Ovary (tissue), 9 donors: Measurements from ENCODE around the gene GON7. TPM values are rescaled to one million over a fixed set of nuclear protein-coding genes. Genes with fewer than 3 reads are reported as not detected.

Experiments
- DNase-seq, 5 donors: peaks; one replicate each; pipeline ENCODE4 v3.0.0-alpha.2; 2019 to 2020
- H3K27ac ChIP-seq, 2 donors: fragments of 200-600 bp; one replicate each; pipeline versions ENCODE4 v1.5.1 to v1.8.0; 2019 to 2022
- H3K27me3 ChIP-seq: fragments of 200-600 bp; one replicate; pipeline ENCODE4 v1.8.0; 2022
- H3K36me3 ChIP-seq: fragments of 200-600 bp; sonication (generic); one replicate; pipeline ENCODE4 v1.5.1; 2019
- H3K4me1 ChIP-seq: one replicate; pipeline ENCODE4 v1.8.1; 2013; ENCODE audit warnings: mild to moderate bottlenecking, moderate library complexity; ENCODE audit not compliant: insufficient read depth
- H3K4me3 ChIP-seq: fragments of 200-600 bp; sonication (generic); one replicate; pipeline ENCODE4 v1.5.1; 2017
- H3K9me3 ChIP-seq, 2 donors: fragments of 200-600 bp in 1 of 2; sonication (generic) in 1 of 2; one replicate each; pipeline versions ENCODE4 v1.5.1 to v1.8.1; 2013 to 2019; ENCODE audit warnings: mild to moderate bottlenecking in 1 of 2, moderate library complexity in 1 of 2
- EP300 ChIP-seq: sonication (generic); formaldehyde crosslinking; IDR thresholded peaks from one replicate; pipeline ENCODE4 v1.6.1; 2017; ENCODE audit warnings: antibody characterized with exemption
- POLR2A ChIP-seq: fragments of 450-650 bp; IDR thresholded peaks from one replicate; pipeline ENCODE4 v1.6.1; 2017; ENCODE audit warnings: antibody characterized with exemption, mild to moderate bottlenecking, moderate library complexity
- WGBS, 3 donors: extraction: QIAGEN DNeasy Blood & Tissue Kit in 1 of 3; methylation state at CpG; one replicate each; pipeline versions ENCODE4 v1.1.5 to v1.1.7; 2013 to 2017; 5-methylcytosine and 5-hydroxymethylcytosine counted together
- intact Hi-C, 4 donors: fragments of 100-400 bp; cut with DNase I; formaldehyde crosslinking; loops; one replicate each; pipeline versions ENCODE4 v1.11.0 to v1.15.1; 2022 to 2023
- polyA plus RNA-seq, 2 donors: library from polyadenylated mRNA; stranded (reverse); fragments of 200-250 nt in 1 of 2; fragments of 350-450 nt in 1 of 2; fragmentation: Illumina TruSeq in 1 of 2; extraction: RNeasy Lipid Tissue Mini Kit (QIAGEN cat#74804) in 1 of 2; gene quantifications; one replicate each; pipeline ENCODE4 v1.2.3, GENCODE V29; 2013 to 2014
- total RNA-seq, 7 donors: library from RNA; depleted of rRNA in 2 of 7; stranded (reverse); fragments of >200 nt in 2 of 7; fragmentation: NEBNext Ultra II Directional in 3 of 7; extraction: Animal tissue kit (Norgen Biotek cat#: 25700) in 3 of 7; gene quantifications; one replicate each; pipeline versions ENCODE4 v1.1.0 to v1.2.4, GENCODE V29; 2016 to 2023
- TF ChIP-seq, protein P1 (sequence below), 3 donors: fragments of 450-650 bp in 2 of 3; fragments of 200-600 bp in 1 of 3; IDR thresholded peaks; one replicate each; pipeline versions ENCODE4 v1.5.1 to v1.8.0; 2016 to 2022; ENCODE audit warnings: antibody characterized with exemption in 3 of 3, mild to moderate bottlenecking in 1 of 3
- donor health status: DM: no; HTN: no; CAD: no; lungs with moderate emphysema.
- donor health status: DM: no; HTN: no; CAD: no.
- donor health status: Bipolar disorder and iron deficiency.
- donor health status: DM: yes; HTN: yes; CAD: no.
- donor health status: DM: no; HTN: no; CAD: no.
- donor health status: DM: yes; HTN: yes; CAD: no.

Gene GON7
- total and polyA plus RNA-seq, 9 donors = 6.5 to 26.0 (median 8.3) TPM

DNA sequence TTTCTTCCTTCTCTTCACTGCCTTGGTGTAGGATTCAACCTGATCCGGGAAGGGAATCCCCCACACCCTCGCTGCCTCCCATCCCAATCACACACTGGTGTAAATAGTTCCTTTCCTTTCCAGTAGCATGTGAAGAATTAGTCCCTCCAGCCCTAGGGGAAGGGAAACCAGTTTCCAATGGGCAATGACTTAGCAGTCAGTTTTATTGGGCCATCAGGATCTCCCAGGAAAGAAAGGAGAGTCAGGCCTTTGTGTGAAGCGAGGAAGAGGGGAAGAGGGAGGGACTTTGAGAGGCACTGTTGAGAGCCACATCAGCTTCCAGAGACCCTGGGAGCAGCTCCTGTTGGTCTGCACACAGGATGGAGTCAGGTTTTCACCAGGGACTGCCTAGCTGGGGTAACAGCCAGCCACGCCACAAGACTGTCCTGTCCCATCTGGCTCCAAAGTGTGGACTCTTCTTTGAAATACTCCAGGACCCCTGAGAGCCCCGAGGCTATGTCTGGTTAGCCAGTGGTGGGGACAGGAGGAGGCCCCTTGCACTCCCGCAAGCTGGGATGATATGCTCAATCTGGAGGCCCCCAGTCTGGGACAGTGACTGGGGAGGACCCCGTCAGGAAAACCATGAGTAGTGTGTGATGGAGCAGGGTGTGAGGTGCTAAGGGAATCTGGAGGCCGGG, 50.0 kb downstream of the GON7 start:
- intact Hi-C loops = no loop called here
- Histone ChIP-seq H3K9me3 (no peaks in the 10 kb centered on the region), H3K27me3 (no peaks in the 10 kb centered on the region), H3K27ac (no peak overlapping the region), H3K4me1 (no peaks in the 10 kb centered on the region), H3K4me3 (no peak overlapping the region), H3K36me3 (no peaks in the 10 kb centered on the region)
- 65 to 82% (median 76%) methylated on average over 8 of the region's 8 CpGs for WGBS, 3 donors
- DNase-seq = no peak
- TF ChIP-seq EP300 = no peak

DNA sequence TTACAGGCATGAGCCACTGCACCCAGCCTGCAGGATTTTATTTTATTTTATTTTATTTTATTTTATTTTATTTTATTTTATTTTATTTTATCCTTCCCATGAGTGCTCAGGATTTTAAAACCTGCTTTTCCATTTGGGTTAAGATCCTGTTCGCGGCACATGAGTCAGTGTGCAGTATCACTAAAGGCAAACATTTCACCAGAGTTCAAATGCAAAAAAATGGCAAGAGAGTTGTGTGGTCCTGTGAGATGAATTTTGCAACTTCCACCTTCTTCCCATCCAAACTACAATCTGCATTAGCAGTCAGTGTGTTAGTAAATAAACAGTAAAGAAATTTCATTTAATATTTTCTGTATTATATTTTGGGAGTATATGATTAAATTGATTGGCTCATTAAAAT, 51.2 kb downstream of the GON7 start:
- WGBS, 3 donors = 60 to 77% (median 70%) methylated on average over 2 of the region's 2 CpGs
- no peaks in the 10 kb centered on the region for H3K36me3 ChIP-seq
- no peaks in the 10 kb centered on the region for H3K9me3 ChIP-seq
- DNase-seq = no peak
- peaks cover 2% of the 10 kb centered on the region for H3K4me1 ChIP-seq
- TF ChIP-seq POLR2A = no peak
- TF ChIP-seq, protein P1, sequence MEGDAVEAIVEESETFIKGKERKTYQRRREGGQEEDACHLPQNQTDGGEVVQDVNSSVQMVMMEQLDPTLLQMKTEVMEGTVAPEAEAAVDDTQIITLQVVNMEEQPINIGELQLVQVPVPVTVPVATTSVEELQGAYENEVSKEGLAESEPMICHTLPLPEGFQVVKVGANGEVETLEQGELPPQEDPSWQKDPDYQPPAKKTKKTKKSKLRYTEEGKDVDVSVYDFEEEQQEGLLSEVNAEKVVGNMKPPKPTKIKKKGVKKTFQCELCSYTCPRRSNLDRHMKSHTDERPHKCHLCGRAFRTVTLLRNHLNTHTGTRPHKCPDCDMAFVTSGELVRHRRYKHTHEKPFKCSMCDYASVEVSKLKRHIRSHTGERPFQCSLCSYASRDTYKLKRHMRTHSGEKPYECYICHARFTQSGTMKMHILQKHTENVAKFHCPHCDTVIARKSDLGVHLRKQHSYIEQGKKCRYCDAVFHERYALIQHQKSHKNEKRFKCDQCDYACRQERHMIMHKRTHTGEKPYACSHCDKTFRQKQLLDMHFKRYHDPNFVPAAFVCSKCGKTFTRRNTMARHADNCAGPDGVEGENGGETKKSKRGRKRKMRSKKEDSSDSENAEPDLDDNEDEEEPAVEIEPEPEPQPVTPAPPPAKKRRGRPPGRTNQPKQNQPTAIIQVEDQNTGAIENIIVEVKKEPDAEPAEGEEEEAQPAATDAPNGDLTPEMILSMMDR (IDR thresholded peaks at IDR 0.05) = no peak
- no peak for TF ChIP-seq EP300
- no peak overlapping the region for H3K4me3 ChIP-seq
- no peaks in the 10 kb centered on the region for H3K27me3 ChIP-seq
- intact Hi-C loops = no loop called here
- H3K27ac ChIP-seq = no peak overlapping the region

DNA sequence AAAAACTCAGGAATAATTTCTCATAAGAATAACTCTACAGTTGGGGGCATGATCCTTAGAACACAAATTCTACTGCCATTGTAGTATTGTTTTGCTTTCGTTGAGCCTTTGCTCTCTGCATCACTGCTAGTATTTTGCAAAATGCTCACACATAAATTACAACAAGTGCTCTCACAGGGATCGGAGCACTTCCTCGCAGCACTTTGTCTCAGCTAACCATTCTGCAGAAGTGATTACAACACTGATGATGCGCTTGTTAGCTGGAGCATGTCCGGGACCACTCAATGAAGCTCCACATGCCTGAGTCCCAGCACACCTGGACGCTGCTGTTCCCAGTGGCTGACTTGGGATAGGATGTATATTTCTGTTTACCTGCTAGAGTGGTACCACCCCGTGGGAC, 53.7 kb downstream of the GON7 start:
- 68 to 80% (median 77%) methylated on average over 7 of the region's 7 CpGs for WGBS, 3 donors
- Histone ChIP-seq H3K4me3 (no peak overlapping the region), H3K9me3 (no peaks in the 10 kb centered on the region), H3K4me1 (peaks cover 6% of the 10 kb centered on the region), H3K27me3 (no peaks in the 10 kb centered on the region), H3K27ac (no peak overlapping the region), H3K36me3 (no peaks in the 10 kb centered on the region)
- TF ChIP-seq EP300 (no peak), POLR2A (no peak)
- TF ChIP-seq, protein P1 (IDR thresholded peaks at IDR 0.05) = no peak
- intact Hi-C loops = no loop called here
- no peak for DNase-seq

Other genes with a start within 250 kb of the GON7 start
- gene ITPK1, start 91.1 kb downstream of the GON7 start, total RNA-seq = 10 to 100 TPM; 23.6 to 57.8 (median 49.3) TPM
- 10 to 100 TPM; 32.2 to 40.9 TPM for gene ITPK1, start 91.1 kb downstream of the GON7 start, polyA plus RNA-seq
- 10 to 100 TPM; 20.5 to 31.6 (median 24.1) TPM for gene MOAP1, start 22.2 kb downstream of the GON7 start, total RNA-seq
- 10 to 100 TPM; 30.0 to 41.4 TPM for gene MOAP1, start 22.2 kb downstream of the GON7 start, polyA plus RNA-seq
- 10 to 100 TPM in 6 of 7 donors, 1 to 10 TPM in 1; 8.0 to 22.2 (median 16.3) TPM for gene LYSET, start 21.7 kb downstream of the GON7 start, total RNA-seq
- gene LYSET, start 21.7 kb downstream of the GON7 start, polyA plus RNA-seq = 10 to 100 TPM; 17.6 to 18.4 TPM
- gene UBR7, start 191 bp upstream of the GON7 start, total RNA-seq = 10 to 100 TPM; 12.1 to 22.2 (median 20.5) TPM
- 10 to 100 TPM; 19.1 to 33.3 TPM for gene UBR7, start 191 bp upstream of the GON7 start, polyA plus RNA-seq
- gene BTBD7, start 126.0 kb upstream of the GON7 start, total RNA-seq = 10 to 100 TPM; 19.6 to 42.2 (median 39.9) TPM
- gene BTBD7, start 126.0 kb upstream of the GON7 start, polyA plus RNA-seq = 10 to 100 TPM; 10.9 to 21.0 TPM
- gene COX8C, start 140.1 kb upstream of the GON7 start, total RNA-seq = not detected
- gene COX8C, start 140.1 kb upstream of the GON7 start, polyA plus RNA-seq = under 1 TPM in 1 of 2 donors, not detected in 1; 0.51 TPM
- gene UNC79, start 223.9 kb upstream of the GON7 start, total RNA-seq = under 1 TPM; 0.10 to 0.34 (median 0.15) TPM
- gene UNC79, start 223.9 kb upstream of the GON7 start, polyA plus RNA-seq = 1 to 10 TPM in 1 of 2 donors, under 1 TPM in 1; 0.04 to 1.1 TPM